ENCODE measurements around the gene PARP3. TPM values are rescaled to one million over a fixed set of nuclear protein-coding genes. Genes with fewer than 3 reads are reported as not detected.
"Not testable (repeated sequence)": the region's sequence is repeated elsewhere in the genome, so short reads cannot be mapped to it uniquely, and the experiment has no call there.

The PARP3 gene
- total RNA-seq, 2 donors from 2014 or later, result 10.9 to 21.4 TPM

DNA sequence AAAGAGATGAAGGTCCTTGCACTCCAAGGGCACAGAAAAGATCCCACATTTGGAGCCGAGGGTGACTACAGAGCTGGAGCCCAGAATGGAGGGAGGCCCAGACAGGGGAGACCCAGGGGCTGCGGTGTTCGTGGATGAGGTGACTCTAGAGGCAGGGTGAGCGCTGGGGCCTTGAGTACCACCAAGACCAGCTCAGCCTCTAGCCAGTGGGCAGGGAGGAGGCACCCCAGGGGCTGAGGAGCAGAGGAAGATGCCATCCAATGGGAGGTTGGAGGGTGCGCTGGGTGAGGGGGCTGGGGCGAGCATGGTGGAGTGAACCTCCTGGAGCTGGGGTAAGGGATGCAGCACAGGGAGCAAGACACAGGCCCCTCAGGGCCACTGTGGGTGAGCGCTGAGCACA lies 13.7 kb upstream of the PARP3 start:
- TF ChIP-seq, protein P1, sequence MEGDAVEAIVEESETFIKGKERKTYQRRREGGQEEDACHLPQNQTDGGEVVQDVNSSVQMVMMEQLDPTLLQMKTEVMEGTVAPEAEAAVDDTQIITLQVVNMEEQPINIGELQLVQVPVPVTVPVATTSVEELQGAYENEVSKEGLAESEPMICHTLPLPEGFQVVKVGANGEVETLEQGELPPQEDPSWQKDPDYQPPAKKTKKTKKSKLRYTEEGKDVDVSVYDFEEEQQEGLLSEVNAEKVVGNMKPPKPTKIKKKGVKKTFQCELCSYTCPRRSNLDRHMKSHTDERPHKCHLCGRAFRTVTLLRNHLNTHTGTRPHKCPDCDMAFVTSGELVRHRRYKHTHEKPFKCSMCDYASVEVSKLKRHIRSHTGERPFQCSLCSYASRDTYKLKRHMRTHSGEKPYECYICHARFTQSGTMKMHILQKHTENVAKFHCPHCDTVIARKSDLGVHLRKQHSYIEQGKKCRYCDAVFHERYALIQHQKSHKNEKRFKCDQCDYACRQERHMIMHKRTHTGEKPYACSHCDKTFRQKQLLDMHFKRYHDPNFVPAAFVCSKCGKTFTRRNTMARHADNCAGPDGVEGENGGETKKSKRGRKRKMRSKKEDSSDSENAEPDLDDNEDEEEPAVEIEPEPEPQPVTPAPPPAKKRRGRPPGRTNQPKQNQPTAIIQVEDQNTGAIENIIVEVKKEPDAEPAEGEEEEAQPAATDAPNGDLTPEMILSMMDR (IDR thresholded peaks at IDR 0.05), result no peak
- ATAC-seq (ENCODE audit: insufficient number of reproducible peaks, low FRiP score, low read depth) (no peak), DNase-seq (ENCODE audit: low spot score) (no peak)
- Histone ChIP-seq H3K4me3 (no peak overlapping the region), H3K4me1 (ENCODE audit: control insufficient read depth in 1 of 2, low read depth in 2 of 2) (no peaks in the 10 kb centered on the region), H3K9me3 (no peaks in the 10 kb centered on the region), H3K36me3 (peaks cover 6% of the 10 kb centered on the region), H3K27me3 (replicated peaks; ENCODE audit: insufficient read depth) (no peaks in the 10 kb centered on the region), H3K27ac (no peak overlapping the region)

DNA sequence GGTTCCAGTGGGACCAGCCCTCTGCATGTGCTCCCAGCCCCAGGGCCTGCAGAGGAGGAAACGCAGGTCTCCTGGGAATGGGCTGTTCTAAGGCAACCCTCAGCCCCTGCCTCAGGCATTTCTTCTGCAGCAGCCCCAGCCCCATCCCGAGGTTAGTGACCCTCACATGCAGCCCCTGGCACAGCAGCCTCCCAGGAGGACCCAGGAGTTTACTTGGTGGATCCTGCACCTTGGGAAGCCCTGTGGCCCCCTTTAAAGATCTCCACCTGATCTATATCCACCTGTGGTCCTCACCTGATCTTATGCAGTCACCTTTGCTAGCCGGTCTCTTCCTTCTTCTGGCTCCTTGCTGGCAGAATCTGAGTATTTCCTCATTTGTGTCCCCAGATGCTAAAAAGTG lies 13.2 kb upstream of the PARP3 start:
- not testable (repeated sequence) for DNase-seq (ENCODE audit: low spot score); H3K27me3 ChIP-seq (replicated peaks; ENCODE audit: insufficient read depth); H3K9me3 ChIP-seq; H3K27ac ChIP-seq; H3K4me1 ChIP-seq (ENCODE audit: control insufficient read depth in 1 of 2, low read depth in 2 of 2); ATAC-seq (ENCODE audit: insufficient number of reproducible peaks, low FRiP score, low read depth); H3K4me3 ChIP-seq
- peaks cover 11% of the 10 kb centered on the region for H3K36me3 ChIP-seq

DNA sequence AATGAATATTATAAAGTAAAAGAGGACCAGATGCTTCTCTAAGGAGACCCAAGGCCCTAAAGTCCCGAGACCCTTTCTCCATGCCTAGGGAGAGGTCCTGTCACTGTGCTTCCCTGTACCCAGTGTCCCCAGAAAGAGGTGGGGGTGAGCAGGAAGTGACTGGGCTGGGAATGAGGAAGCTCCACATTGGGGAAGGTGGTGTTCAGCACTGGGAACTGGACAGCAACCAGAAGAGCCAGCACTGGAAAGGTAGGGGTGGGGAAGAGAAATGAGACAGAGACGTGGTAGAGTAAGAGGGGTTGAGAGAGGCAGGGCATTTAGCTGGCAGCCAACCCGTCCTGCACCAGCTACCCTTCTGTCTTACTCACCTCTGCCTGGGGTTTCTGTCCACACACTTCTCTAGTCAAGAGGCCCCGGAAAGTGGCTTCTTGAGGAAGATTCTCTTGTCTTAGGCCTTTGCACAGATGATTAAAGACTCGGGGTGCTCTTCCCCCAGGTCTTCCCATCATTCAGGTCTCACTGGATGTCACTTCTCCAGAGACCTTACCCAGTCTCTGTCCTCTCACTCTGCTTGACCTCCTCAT lies 12.7 kb upstream of the PARP3 start:
- no peak overlapping the region for H3K4me3 ChIP-seq
- H3K9me3 ChIP-seq, result no peaks in the 10 kb centered on the region
- no peak overlapping the region for H3K27ac ChIP-seq
- ATAC-seq (ENCODE audit: insufficient number of reproducible peaks, low FRiP score, low read depth) (no peak), DNase-seq (ENCODE audit: low spot score) (no peak)
- H3K36me3 ChIP-seq, result peaks cover 16% of the 10 kb centered on the region
- no peaks in the 10 kb centered on the region for H3K27me3 ChIP-seq (replicated peaks; ENCODE audit: insufficient read depth)
- no peaks in the 10 kb centered on the region for H3K4me1 ChIP-seq (ENCODE audit: control insufficient read depth in 1 of 2, low read depth in 2 of 2)
- TF ChIP-seq, protein P1 (IDR thresholded peaks at IDR 0.05), result no peak

DNA sequence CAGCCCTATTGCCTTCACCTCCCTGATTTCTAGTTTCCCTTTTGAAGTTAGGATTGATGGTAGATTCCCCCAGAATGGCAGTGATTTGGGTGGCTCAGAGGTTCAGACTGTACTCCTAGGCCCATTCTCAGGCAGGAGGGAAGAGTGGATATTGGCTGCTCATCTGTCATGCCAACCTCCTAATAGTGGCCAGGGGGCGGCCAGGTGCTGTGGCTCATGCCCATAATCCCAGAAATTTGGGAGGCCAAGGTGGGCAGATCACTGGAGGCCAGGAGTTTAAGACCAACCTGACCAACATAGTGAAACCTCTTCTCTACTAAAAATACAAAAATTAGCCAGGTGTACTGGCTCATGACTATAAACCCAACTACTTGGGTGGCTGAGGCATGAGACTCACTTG lies 11.7 kb upstream of the PARP3 start:
- DNase-seq (ENCODE audit: low spot score) (no peak), ATAC-seq (ENCODE audit: insufficient number of reproducible peaks, low FRiP score, low read depth) (no peak)
- TF ChIP-seq, protein P1 (IDR thresholded peaks at IDR 0.05), result no peak
- no peak overlapping the region for H3K4me3 ChIP-seq
- peaks cover 23% of the 10 kb centered on the region for H3K36me3 ChIP-seq
- no peak overlapping the region for H3K27ac ChIP-seq
- H3K27me3 ChIP-seq (replicated peaks; ENCODE audit: insufficient read depth), result no peaks in the 10 kb centered on the region
- H3K4me1 ChIP-seq (ENCODE audit: control insufficient read depth in 1 of 2, low read depth in 2 of 2), result no peaks in the 10 kb centered on the region
- H3K9me3 ChIP-seq, result no peaks in the 10 kb centered on the region

DNA sequence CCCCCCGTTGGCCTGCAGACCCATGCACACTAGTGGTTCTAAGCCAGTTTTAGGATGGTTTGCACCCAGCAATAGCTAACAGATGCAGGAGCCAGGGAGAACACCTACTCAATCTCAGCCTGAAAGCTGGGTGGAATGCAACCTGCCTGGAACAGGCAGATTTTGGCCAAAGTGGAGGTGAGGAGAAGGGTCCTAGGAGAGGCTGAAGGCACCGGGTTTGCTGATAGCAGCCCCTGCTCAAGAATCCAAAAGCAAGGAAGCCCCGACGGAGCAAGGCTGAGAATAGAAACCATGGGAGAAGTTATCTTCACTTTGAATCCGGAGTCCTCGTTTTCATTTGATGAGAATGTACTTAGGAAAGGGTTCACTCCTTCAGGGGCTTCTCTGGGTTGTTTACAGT lies 10.4 kb upstream of the PARP3 start:
- Histone ChIP-seq H3K27ac (no peak overlapping the region), H3K9me3 (no peaks in the 10 kb centered on the region), H3K4me1 (ENCODE audit: control insufficient read depth in 1 of 2, low read depth in 2 of 2) (no peaks in the 10 kb centered on the region), H3K36me3 (peaks cover 35% of the 10 kb centered on the region), H3K4me3 (no peak overlapping the region), H3K27me3 (replicated peaks; ENCODE audit: insufficient read depth) (no peaks in the 10 kb centered on the region)
- DNase-seq (ENCODE audit: low spot score) (no peak), ATAC-seq (ENCODE audit: insufficient number of reproducible peaks, low FRiP score, low read depth) (no peak)
- TF ChIP-seq, protein P1 (IDR thresholded peaks at IDR 0.05), result no peak
